UCSD-AML1 (cell line): ENCODE measurements around the gene MAP3K9.

ENCODE experiments used
- DNase-seq: peaks from one replicate; lab custom pipeline; 2025; ENCODE audit not compliant: unreplicated experiment; lab: John Stamatoyannopoulos, UW

The MAP3K9 gene

GRCh38 chr14:70821584-70822529 is 12.5 kb upstream of the MAP3K9 start:
- DNase-seq, result no peak

- no peak for DNase-seq
These were observed 7.2 kb upstream of the MAP3K9 start for GRCh38 chr14:70816525-70816924.

- no peak for DNase-seq
These were observed 5.2 kb upstream of the MAP3K9 start for GRCh38 chr14:70814466-70814865.

GRCh38 chr14:70812124-70812818 is 3.0 kb upstream of the MAP3K9 start:
- DNase-seq, result no peak

- no peak for DNase-seq
These were observed 2.3 kb upstream of the MAP3K9 start for GRCh38 chr14:70811578-70811977.

GRCh38 chr14:70811050-70811449 is 1.7 kb upstream of the MAP3K9 start:
- no peak for DNase-seq

GRCh38 chr14:70810621-70811020 is 1.3 kb upstream of the MAP3K9 start:
- no peak for DNase-seq

GRCh38 chr14:70808416-70809224 is 693 bp downstream of the MAP3K9 start:
- no peak for DNase-seq

GRCh38 chr14:70807898-70808415 is 1.4 kb downstream of the MAP3K9 start:
- no peak for DNase-seq

- no peak for DNase-seq
These were observed 4.7 kb downstream of the MAP3K9 start for GRCh38 chr14:70804556-70805162.

- no peak for DNase-seq
These were observed 5.7 kb downstream of the MAP3K9 start for GRCh38 chr14:70803321-70804310.

GRCh38 chr14:70802379-70802778 is 6.9 kb downstream of the MAP3K9 start:
- no peak for DNase-seq

- no peak for DNase-seq
These were observed 7.5 kb downstream of the MAP3K9 start for GRCh38 chr14:70801836-70802235.

GRCh38 chr14:70796551-70796950 is 12.8 kb downstream of the MAP3K9 start:
- DNase-seq, result no peak

GRCh38 chr14:70794294-70794693 is 15.0 kb downstream of the MAP3K9 start:
- DNase-seq, result no peak

- no peak for DNase-seq
These were observed 15.7 kb downstream of the MAP3K9 start for GRCh38 chr14:70793637-70794036.

- no peak for DNase-seq
These were observed 16.4 kb downstream of the MAP3K9 start for GRCh38 chr14:70792939-70793338.

GRCh38 chr14:70791971-70792370 is 17.3 kb downstream of the MAP3K9 start:
- DNase-seq, result no peak

- DNase-seq, result no peak
These were observed 19.4 kb downstream of the MAP3K9 start for GRCh38 chr14:70789961-70790360.

GRCh38 chr14:70789361-70789760 is 20.0 kb downstream of the MAP3K9 start:
- DNase-seq, result no peak
